OCI-LY7 (cell line): Measurements from ENCODE around the gene SPSB1. TPM values are rescaled to one million over a fixed set of nuclear protein-coding genes. Genes with fewer than 3 reads are reported as not detected.

Experiments used
- BruUV-seq: library from RNA; stranded (reverse); fragments of 400-500 nt; replicated peaks from 2 replicates; lab custom pipeline; 2021; lab: Mats Ljungman, UMichigan
- CTCF ChIA-PET: fragments of 300-600 bp; sonication (Branson Sonifier 250); formaldehyde crosslinking; loops from one replicate; lab custom pipeline; 2022; ENCODE audit warnings: antibody characterized with exemption; ENCODE audit not compliant: unreplicated experiment; lab: Charles Lee
- POLR2A ChIA-PET: fragments of 300-600 bp; sonication (Branson Sonifier 250); formaldehyde crosslinking; loops from one replicate; lab custom pipeline; 2022; ENCODE audit warnings: antibody characterized with exemption; lab: Charles Lee
- DNase-seq: peaks from one replicate; pipeline ENCODE4 v3.0.0-alpha.2; 2015; ENCODE audit warnings: low spot score
- H2AFZ ChIP-seq: fragments of 200-600 bp; sonication (generic), shearing (Covaris generic); 2 replicates; pipeline ENCODE4 v1.6.1; 2014; ENCODE audit warnings: mild to moderate bottlenecking, antibody characterized with exemption, low read length, moderate library complexity
- H3K27ac ChIP-seq: fragments of 200-600 bp; sonication (generic); 2 replicates; pipeline ENCODE4 v1.5.1; 2014; ENCODE audit warnings: mixed run types, low read depth, mild to moderate bottlenecking, moderate library complexity, low read length, inconsistent platforms; ENCODE audit not compliant: poor library complexity, severe bottlenecking
- H3K36me3 ChIP-seq: fragments of 200-600 bp; sonication (generic); 2 replicates; pipeline ENCODE4 v1.6.1; 2014; ENCODE audit warnings: mild to moderate bottlenecking, antibody characterized with exemption, low read length, moderate library complexity, mixed read lengths; ENCODE audit not compliant: insufficient read depth
- H3K4me1 ChIP-seq: fragments of 200-600 bp; sonication (generic); 2 replicates; pipeline ENCODE4 v1.5.1; 2014; ENCODE audit warnings: mild to moderate bottlenecking, low read length; ENCODE audit not compliant: insufficient read depth, poor library complexity, severe bottlenecking
- H3K4me2 ChIP-seq: fragments of 200-600 bp; sonication (generic); 2 replicates; pipeline ENCODE4 v1.6.1; 2014; ENCODE audit warnings: mild to moderate bottlenecking, low read length
- H3K4me3 ChIP-seq: fragments of 200-600 bp; sonication (generic); 2 replicates; pipeline ENCODE4 v1.5.1; 2014; ENCODE audit warnings: mild to moderate bottlenecking, low read depth, low read length; ENCODE audit not compliant: poor library complexity, severe bottlenecking
- H3K79me2 ChIP-seq: fragments of 200-600 bp; sonication (generic); 2 replicates; pipeline ENCODE4 v1.6.1; 2016; ENCODE audit warnings: low read depth, mild to moderate bottlenecking, low read length, moderate library complexity, mixed read lengths; ENCODE audit not compliant: insufficient read depth
- H3K9me2 ChIP-seq: fragments of 200-600 bp; sonication (generic); 2 replicates; pipeline ENCODE4 v1.6.1; 2016; ENCODE audit warnings: mild to moderate bottlenecking, low read length, mixed read lengths; ENCODE audit not compliant: insufficient read depth
- H3K9me3 ChIP-seq: fragments of 200-600 bp; sonication (generic); 2 replicates; pipeline ENCODE4 v1.6.1; 2014; ENCODE audit warnings: mild to moderate bottlenecking, mixed run types, low read length, mixed read lengths
- H4K20me1 ChIP-seq: fragments of 200-600 bp; sonication (generic); 2 replicates; pipeline ENCODE4 v1.6.1; 2014; ENCODE audit warnings: mild to moderate bottlenecking, antibody characterized with exemption, low read length, moderate library complexity, mixed read lengths; ENCODE audit not compliant: insufficient read depth
- EZH2phosphoT487 ChIP-seq: fragments of 200-600 bp; sonication (generic); IDR thresholded peaks from 2 replicates; pipeline ENCODE4 v1.6.1; 2018; ENCODE audit warnings: low read depth, borderline replicate concordance, mild to moderate bottlenecking, mixed run types, antibody characterized with exemption, low read length, moderate library complexity, mixed read lengths
- intact Hi-C: fragments of 100-400 bp; cut with micrococcal nuclease; formaldehyde crosslinking; loops from one replicate; pipeline ENCODE4 v1.10.0; 2022; ENCODE audit not compliant: unreplicated experiment
- total RNA-seq, 2 experiments: library from RNA; depleted of rRNA in 1 of 2; stranded (reverse); fragments of >200 nt in 1 of 2; shearing (Covaris generic) in 1 of 2; gene quantifications; 2 replicates each; pipeline ENCODE4 v1.2.3, GENCODE V29; 2014 to 2022
- TF ChIP-seq, protein P1 (sequence below): fragments of 200-600 bp; sonication (generic); conservative IDR thresholded peaks from 2 replicates; pipeline ENCODE4 v1.5.1; 2014; ENCODE audit warnings: mild to moderate bottlenecking, antibody characterized with exemption, low read length, moderate library complexity, mixed read lengths

SPSB1 gene
- total RNA-seq, 2 experiments from 2014 or later = 1.2 to 14.0 TPM

DNA sequence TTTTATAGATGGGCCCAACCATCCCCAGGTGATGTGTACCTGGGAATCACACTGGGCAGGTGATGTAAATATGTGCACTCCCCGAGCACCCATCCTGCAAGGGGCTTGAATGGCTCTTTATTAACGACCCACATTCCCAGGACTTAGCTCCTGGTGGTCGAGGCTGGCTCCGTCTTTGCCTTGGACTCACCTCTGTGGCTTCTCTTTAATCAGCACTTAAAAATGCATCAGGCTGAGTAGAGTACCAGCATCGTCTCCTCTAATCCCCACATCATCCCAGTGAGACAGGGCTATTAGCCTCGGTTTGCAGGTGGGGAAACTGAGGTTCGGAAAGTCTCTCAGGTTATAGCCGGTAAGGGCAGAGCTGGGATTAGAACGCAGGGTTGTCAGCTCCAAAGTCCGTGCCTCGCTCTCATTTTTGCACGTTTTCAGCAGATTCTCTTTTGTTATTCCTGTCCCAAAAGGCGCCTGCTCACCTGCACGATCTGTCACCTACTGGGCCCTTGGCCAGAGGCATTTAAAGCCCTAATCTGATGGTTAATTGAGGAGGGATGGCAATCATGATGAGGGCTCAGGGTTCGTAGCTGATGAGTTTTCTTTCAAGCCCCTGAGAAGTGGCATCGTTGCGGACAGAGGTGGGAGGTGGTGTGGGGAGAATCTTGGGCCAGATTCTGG lies 29.4 kb downstream of the SPSB1 start:
- TF ChIP-seq EZH2phosphoT487 = no peak
- TF ChIP-seq, protein P1, sequence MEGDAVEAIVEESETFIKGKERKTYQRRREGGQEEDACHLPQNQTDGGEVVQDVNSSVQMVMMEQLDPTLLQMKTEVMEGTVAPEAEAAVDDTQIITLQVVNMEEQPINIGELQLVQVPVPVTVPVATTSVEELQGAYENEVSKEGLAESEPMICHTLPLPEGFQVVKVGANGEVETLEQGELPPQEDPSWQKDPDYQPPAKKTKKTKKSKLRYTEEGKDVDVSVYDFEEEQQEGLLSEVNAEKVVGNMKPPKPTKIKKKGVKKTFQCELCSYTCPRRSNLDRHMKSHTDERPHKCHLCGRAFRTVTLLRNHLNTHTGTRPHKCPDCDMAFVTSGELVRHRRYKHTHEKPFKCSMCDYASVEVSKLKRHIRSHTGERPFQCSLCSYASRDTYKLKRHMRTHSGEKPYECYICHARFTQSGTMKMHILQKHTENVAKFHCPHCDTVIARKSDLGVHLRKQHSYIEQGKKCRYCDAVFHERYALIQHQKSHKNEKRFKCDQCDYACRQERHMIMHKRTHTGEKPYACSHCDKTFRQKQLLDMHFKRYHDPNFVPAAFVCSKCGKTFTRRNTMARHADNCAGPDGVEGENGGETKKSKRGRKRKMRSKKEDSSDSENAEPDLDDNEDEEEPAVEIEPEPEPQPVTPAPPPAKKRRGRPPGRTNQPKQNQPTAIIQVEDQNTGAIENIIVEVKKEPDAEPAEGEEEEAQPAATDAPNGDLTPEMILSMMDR = no peak
- CTCF ChIA-PET = no interaction called here
- no peak overlapping the region for H3K4me3 ChIP-seq
- H3K4me1 ChIP-seq = peaks cover 36% of the 10 kb centered on the region
- no peaks in the 10 kb centered on the region for H3K9me2 ChIP-seq
- intact Hi-C loops = no loop called here
- H3K4me2 ChIP-seq = no peak overlapping the region
- no peaks in the 10 kb centered on the region for H3K36me3 ChIP-seq
- POLR2A ChIA-PET = no interaction called here
- H3K9me3 ChIP-seq = no peaks in the 10 kb centered on the region
- H3K79me2 ChIP-seq = no peaks in the 10 kb centered on the region
- no peak overlapping the region for H3K27ac ChIP-seq
- DNase-seq = no peak
- no TSS peak for BruUV-seq
- H4K20me1 ChIP-seq = no peaks in the 10 kb centered on the region; the same call in 1 of the 2 replicates
- no peak overlapping the region for H2AFZ ChIP-seq

DNA sequence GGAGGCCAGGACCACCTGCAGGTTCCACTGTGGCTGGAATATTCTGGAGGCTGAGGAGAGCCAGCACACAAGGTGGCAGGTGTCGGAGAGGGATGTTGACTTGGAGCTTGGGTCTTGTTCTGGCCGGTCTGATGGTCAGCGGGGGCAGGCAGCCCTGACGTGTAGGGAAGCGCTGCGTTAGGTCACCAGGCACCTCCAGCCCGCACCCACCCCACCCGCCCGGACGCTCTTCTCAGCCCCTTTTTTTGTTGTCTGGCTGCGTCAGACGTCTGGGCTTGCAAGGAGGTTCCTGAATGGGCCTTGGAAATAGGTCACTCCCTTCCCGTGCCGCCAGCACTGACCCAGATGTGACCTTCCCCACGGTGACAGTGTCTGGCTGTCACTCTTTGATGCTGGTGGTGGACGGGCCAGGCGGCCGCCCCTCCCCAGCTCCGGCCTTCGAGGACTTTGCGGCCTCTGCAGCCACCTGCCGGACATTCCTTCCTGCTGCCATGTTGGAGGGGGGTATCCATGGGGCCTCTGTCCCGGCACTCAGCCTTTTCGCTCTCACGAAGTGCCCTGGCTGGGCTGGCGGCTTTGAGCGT lies 30.1 kb downstream of the SPSB1 start:
- H3K9me3 ChIP-seq = no peaks in the 10 kb centered on the region
- no peak overlapping the region for H3K27ac ChIP-seq
- H4K20me1 ChIP-seq = no peaks in the 10 kb centered on the region; the same call in 1 of the 2 replicates
- intact Hi-C loops = no loop called here
- H2AFZ ChIP-seq = no peak overlapping the region
- no peaks in the 10 kb centered on the region for H3K9me2 ChIP-seq
- no peak overlapping the region for H3K4me2 ChIP-seq
- H3K4me1 ChIP-seq = peaks cover 30% of the 10 kb centered on the region
- no peak overlapping the region for H3K4me3 ChIP-seq
- TF ChIP-seq EZH2phosphoT487 = no peak
- TF ChIP-seq, protein P1 = no peak
- H3K36me3 ChIP-seq = no peaks in the 10 kb centered on the region
- DNase-seq = no peak
- H3K79me2 ChIP-seq = no peaks in the 10 kb centered on the region
- no TSS peak for BruUV-seq
- ChIA-PET CTCF (no interaction called here), POLR2A (no interaction called here)
